HL-60 (cell line): ENCODE results near the gene STK24.

Source experiments
- DNase-seq, 2 experiments: peaks; one replicate each; pipeline ENCODE4 v3.0.0-alpha.2; 2010 to 2020; ENCODE audit warnings: low read depth in 1 of 2, low spot score in 1 of 2
- H3K27ac ChIP-seq: fragments of 250-450 bp; sonication (Bioruptor Pico); replicated peaks from 2 replicates; pipeline ENCODE4 v1.5.1; 2020; ENCODE audit warnings: mild to moderate bottlenecking, moderate library complexity
- H3K27me3 ChIP-seq: fragments of 250-450 bp; sonication (Bioruptor Pico); 2 replicates; pipeline ENCODE4 v1.5.1; 2021; ENCODE audit warnings: mild to moderate bottlenecking, moderate library complexity; ENCODE audit not compliant: insufficient read depth, poor library complexity, severe bottlenecking
- H3K4me3 ChIP-seq: replicated peaks from 2 replicates; pipeline ENCODE4 v1.5.1; 2011; ENCODE audit warnings: mild to moderate bottlenecking, control low read depth, low read length; ENCODE audit not compliant: insufficient read depth
- GABPA ChIP-seq: IDR thresholded peaks from 2 replicates; pipeline ENCODE4 v1.6.1; 2012; ENCODE audit warnings: low read depth
- POLR2AphosphoS5 ChIP-seq: IDR thresholded peaks from 2 replicates; pipeline ENCODE4 v1.6.1; 2012; ENCODE audit warnings: low read depth
- REST ChIP-seq: IDR thresholded peaks from 2 replicates; pipeline ENCODE4 v1.6.1; 2012; ENCODE audit warnings: low read depth; ENCODE audit not compliant: insufficient replicate concordance
- SPI1 ChIP-seq: IDR thresholded peaks from 2 replicates; pipeline ENCODE4 v1.6.1; 2012; ENCODE audit warnings: low read depth, mild to moderate bottlenecking, borderline replicate concordance
- TF ChIP-seq, protein P1 (sequence below): IDR thresholded peaks from one replicate; pipeline ENCODE4 v1.5.1; 2011; ENCODE audit warnings: low read length, control low read depth, inconsistent platforms; ENCODE audit not compliant: insufficient read depth

The STK24 gene

DNA sequence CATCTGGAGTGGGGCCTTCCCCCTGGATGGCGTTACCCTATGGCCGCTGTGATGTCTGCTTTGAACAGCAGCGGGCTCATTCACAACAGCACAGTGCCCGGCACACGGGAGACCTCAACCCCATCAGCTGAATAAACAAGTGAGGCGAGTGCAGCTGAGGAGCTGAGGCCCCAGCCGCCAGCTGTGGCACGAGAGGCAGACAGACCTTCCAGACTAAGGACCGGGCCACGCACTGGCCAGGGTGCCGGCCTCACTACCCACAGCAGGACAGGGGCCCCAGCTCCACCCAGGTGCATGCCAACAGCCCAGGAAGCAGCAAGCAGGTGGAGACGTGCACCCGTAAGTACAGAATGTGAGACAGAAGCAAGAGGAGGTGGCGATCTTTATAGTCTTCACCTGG lies 39.6 kb downstream of the STK24 start:
- no peak overlapping the region for H3K4me3 ChIP-seq
- TF ChIP-seq SPI1, result no peak
- no peak overlapping the region for H3K27ac ChIP-seq
- no peak for DNase-seq
- H3K27me3 ChIP-seq, result no peaks in the 10 kb centered on the region

GRCh38 chr13:98536729-98537128 lies 40.2 kb downstream of the STK24 start:
- Histone ChIP-seq H3K27ac (no peak overlapping the region), H3K27me3 (no peaks in the 10 kb centered on the region), H3K4me3 (no peak overlapping the region)
- TF ChIP-seq SPI1, result no peak
- TF ChIP-seq, protein P1, sequence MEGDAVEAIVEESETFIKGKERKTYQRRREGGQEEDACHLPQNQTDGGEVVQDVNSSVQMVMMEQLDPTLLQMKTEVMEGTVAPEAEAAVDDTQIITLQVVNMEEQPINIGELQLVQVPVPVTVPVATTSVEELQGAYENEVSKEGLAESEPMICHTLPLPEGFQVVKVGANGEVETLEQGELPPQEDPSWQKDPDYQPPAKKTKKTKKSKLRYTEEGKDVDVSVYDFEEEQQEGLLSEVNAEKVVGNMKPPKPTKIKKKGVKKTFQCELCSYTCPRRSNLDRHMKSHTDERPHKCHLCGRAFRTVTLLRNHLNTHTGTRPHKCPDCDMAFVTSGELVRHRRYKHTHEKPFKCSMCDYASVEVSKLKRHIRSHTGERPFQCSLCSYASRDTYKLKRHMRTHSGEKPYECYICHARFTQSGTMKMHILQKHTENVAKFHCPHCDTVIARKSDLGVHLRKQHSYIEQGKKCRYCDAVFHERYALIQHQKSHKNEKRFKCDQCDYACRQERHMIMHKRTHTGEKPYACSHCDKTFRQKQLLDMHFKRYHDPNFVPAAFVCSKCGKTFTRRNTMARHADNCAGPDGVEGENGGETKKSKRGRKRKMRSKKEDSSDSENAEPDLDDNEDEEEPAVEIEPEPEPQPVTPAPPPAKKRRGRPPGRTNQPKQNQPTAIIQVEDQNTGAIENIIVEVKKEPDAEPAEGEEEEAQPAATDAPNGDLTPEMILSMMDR, result no peak
- no peak for TF ChIP-seq POLR2AphosphoS5
- no peak for DNase-seq

GRCh38 chr13:98535501-98536354 lies 41.2 kb downstream of the STK24 start:
- DNase-seq, result no peak
- no peak overlapping the region for H3K27ac ChIP-seq
- no peak overlapping the region for H3K4me3 ChIP-seq
- H3K27me3 ChIP-seq, result no peaks in the 10 kb centered on the region
- TF ChIP-seq REST (no peak), GABPA (no peak), SPI1 (no peak), POLR2AphosphoS5 (no peak)
- TF ChIP-seq, protein P1, result no peak

DNA sequence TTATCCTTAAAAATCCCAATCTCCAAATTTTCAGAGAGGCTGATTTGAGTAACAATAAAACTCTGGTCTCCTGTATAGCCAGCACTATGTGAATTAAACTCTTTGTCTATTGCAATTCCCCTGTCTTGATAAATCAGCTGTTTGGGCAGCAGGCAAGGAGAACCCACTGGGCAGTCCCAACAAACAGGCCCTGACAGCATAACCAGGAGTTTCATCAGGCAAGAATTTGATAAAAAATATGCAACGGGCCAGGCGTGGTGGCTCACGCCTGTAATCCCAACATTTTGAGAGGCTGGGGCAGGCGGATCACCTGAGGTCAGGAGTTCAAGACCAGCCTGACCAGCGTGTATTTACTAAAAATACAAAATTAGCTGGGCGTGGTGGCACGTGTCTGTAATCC lies 42.1 kb downstream of the STK24 start:
- no peak for TF ChIP-seq GABPA
- no peak for TF ChIP-seq POLR2AphosphoS5
- TF ChIP-seq SPI1, result no peak
- no peak for TF ChIP-seq REST
- TF ChIP-seq, protein P1, result no peak
- Histone ChIP-seq H3K27ac (no peak overlapping the region), H3K4me3 (no peak overlapping the region), H3K27me3 (no peaks in the 10 kb centered on the region)
- DNase-seq, result no peak
